Measurements from ENCODE around the gene OLFM1. TPM values are rescaled to one million over a fixed set of nuclear protein-coding genes. Genes with fewer than 3 reads are reported as not detected.

OLFM1 gene
- total RNA-seq, 1 experiment from 2014 or later = 3.5 TPM

GRCh38 chr9:135144581-135145170 is 57.2 kb downstream of the OLFM1 start:
- TF ChIP-seq EGR1 (IDR thresholded peaks at IDR 0.05; ENCODE audit: low read depth) = no peak
- no peak for TF ChIP-seq CBX3 (IDR thresholded peaks at IDR 0.05; ENCODE audit: low read depth)
- TF ChIP-seq TCF7L2 (IDR thresholded peaks at IDR 0.05; ENCODE audit: borderline replicate concordance, extremely low read depth, insufficient read depth, insufficient read length) = no peak
- TF ChIP-seq ATF3 (IDR thresholded peaks at IDR 0.05) = no peak
- TF ChIP-seq MAX (IDR thresholded peaks at IDR 0.05) = no peak
- no peak for TF ChIP-seq SP1 (IDR thresholded peaks at IDR 0.05; ENCODE audit: low read depth)
- TF ChIP-seq YY1 (IDR thresholded peaks at IDR 0.05; ENCODE audit: extremely low read depth, insufficient replicate concordance, low read depth, low read length) = no peak
- no peak for TF ChIP-seq EZH2phosphoT487 (IDR thresholded peaks at IDR 0.05; ENCODE audit: borderline replicate concordance)
- TF ChIP-seq ZFX (IDR thresholded peaks at IDR 0.05) = no peak
- TF ChIP-seq CEBPB (IDR thresholded peaks at IDR 0.05; ENCODE audit: low read depth) = no peak
- TF ChIP-seq REST (IDR thresholded peaks at IDR 0.05; ENCODE audit: low read depth) = no peak
- RAD21 ChIA-PET (ENCODE audit: low non-redundant PET in 1 of 2, low total read pairs in 2 of 2, uncharacterized antibody in 2 of 2, unreplicated experiment in 2 of 2) = no interaction called here
- Histone ChIP-seq H3K27me3 (ENCODE audit: insufficient read depth, low read length) (peaks cover 16% of the 10 kb centered on the region; the same call in 1 of the 2 replicates), H3K79me2 (ENCODE audit: insufficient read depth, low read length) (no peaks in the 10 kb centered on the region), H3K4me3 (replicated peaks in 1 of 2; ENCODE audit: low read depth in 1 of 2, low read length in 2 of 2) (no peak overlapping the region), H2AFZ (ENCODE audit: low read depth, low read length, poor library complexity, severe bottlenecking) (no peak overlapping the region), H3K27ac (ENCODE audit: low read depth, low read length) (no peak overlapping the region), H3K9me2 (ENCODE audit: insufficient read depth) (no peaks in the 10 kb centered on the region), H3K9ac (ENCODE audit: low read length) (no peak overlapping the region), H3K9me3 (ENCODE audit: control insufficient read depth in 1 of 2, insufficient read depth in 1 of 2, low read depth in 1 of 2, low read length in 2 of 2) (no peaks in the 10 kb centered on the region), H3K4me1 (ENCODE audit: control insufficient read depth in 1 of 2, insufficient read depth in 2 of 2, low read length in 2 of 2) (peaks cover 7 to 8% of the 10 kb centered on the region in 2 experiments; a peak in 3 of 4 replicates), H4K20me1 (ENCODE audit: insufficient read depth) (no peaks in the 10 kb centered on the region), H3K4me2 (ENCODE audit: low read length) (peak overlapping the region; percentile 5; the same call in 1 of the 2 replicates), H3K36me3 (ENCODE audit: control insufficient read depth in 1 of 2, insufficient read depth in 2 of 2, low read length in 2 of 2) (no peaks in the 10 kb centered on the region)
- no peak for DNase-seq (ENCODE audit: low read depth, low spot score)
- intact Hi-C loops (cut with micrococcal nuclease) = no loop called here
- peak; percentile 57 for ATAC-seq
- CTCF ChIA-PET = no interaction called here
- BruUV-seq (replicated peaks) = no TSS peak
- POLR2A ChIA-PET = no interaction called here
